HepG2 (cell line): Measurements from ENCODE around the gene UACA.

ENCODE experiments used
- CREM ChIP-seq, 2 experiments: sonication (generic) in 1 of 2; formaldehyde crosslinking in 1 of 2; IDR thresholded peaks; 2 replicates each; pipeline versions ENCODE4 v1.4.0 to v1.6.1; 2016 to 2020; ENCODE audit warnings: antibody characterized with exemption in 1 of 2, mild to moderate bottlenecking in 1 of 2, missing genetic modification reagents in 1 of 2
- CTCF ChIP-seq: sonication (generic); formaldehyde crosslinking; IDR thresholded peaks from 2 replicates; pipeline ENCODE4 v1.5.0; 2020; ENCODE audit warnings: mild to moderate bottlenecking, missing genetic modification reagents, moderate library complexity
- PHF8 ChIP-seq: sonication (generic); formaldehyde crosslinking; IDR thresholded peaks from 2 replicates; pipeline ENCODE4 v1.5.0; 2020; ENCODE audit warnings: missing genetic modification reagents
- RNF2 ChIP-seq: fragments of 450-650 bp; conservative IDR thresholded peaks from 2 replicates; pipeline ENCODE4 v1.6.1; 2016; ENCODE audit warnings: low read depth
- TAF15 ChIP-seq: fragments of 200-400 bp; formaldehyde crosslinking; IDR thresholded peaks from one replicate; pipeline ENCODE4 v1.6.1; 2018; ENCODE audit warnings: mild to moderate bottlenecking, low read depth, low read length; ENCODE audit not compliant: poor library complexity, severe bottlenecking
- TBP ChIP-seq: sonication (generic); formaldehyde crosslinking; IDR thresholded peaks from 2 replicates; pipeline ENCODE4 v1.5.0; 2020; ENCODE audit warnings: missing genetic modification reagents
- ZBTB21 ChIP-seq: sonication (generic); formaldehyde crosslinking; IDR thresholded peaks from 2 replicates; pipeline ENCODE4 v1.4.0; 2020; ENCODE audit warnings: missing genetic modification reagents

- TF ChIP-seq PHF8 (CRISPR knock-in tag): no peak
- no peak for TF ChIP-seq TAF15
- TF ChIP-seq TBP: no peak
- peak; percentile 50 for TF ChIP-seq CREM (IDR thresholded peaks at IDR 0.05)
- TF ChIP-seq CREM (CRISPR knock-in tag; IDR thresholded peaks at IDR 0.05): no peak
- no peak for TF ChIP-seq RNF2
- TF ChIP-seq ZBTB21 (CRISPR knock-in tag): no peak
- TF ChIP-seq CTCF: no peak
Measured at GRCh38 chr15:70788114-70789049, 25.0 kb upstream of the UACA start.
